ENCODE results near the gene COL1A2. TPM values are rescaled to one million over a fixed set of nuclear protein-coding genes. Genes with fewer than 3 reads are reported as not detected.
A peak's percentile ranks its signal among the peaks of the same experiment; 100 is the strongest.

Gene COL1A2
- total RNA-seq, 6 donors from 2014 or later, result 40.0 to 607 (median 204) TPM

GRCh38 chr7:94432281-94432670 is 37.6 kb downstream of the COL1A2 start:
- H3K4me1 ChIP-seq, result no peaks in the 10 kb centered on the region
- H3K36me3 ChIP-seq, result peaks cover 0 to 5% (median 0%) of the 10 kb centered on the region in 4 donors
- H3K9me3 ChIP-seq, result no peaks in the 10 kb centered on the region
- H3K4me3 ChIP-seq, result no peak overlapping the region
- no peak for ATAC-seq (ENCODE audit: low FRiP score in 2 of 2)
- no peaks in the 10 kb centered on the region for H3K27me3 ChIP-seq
- TF ChIP-seq POLR2AphosphoS5 (IDR thresholded peaks at IDR 0.05), result no peak
- TF ChIP-seq, protein P1, sequence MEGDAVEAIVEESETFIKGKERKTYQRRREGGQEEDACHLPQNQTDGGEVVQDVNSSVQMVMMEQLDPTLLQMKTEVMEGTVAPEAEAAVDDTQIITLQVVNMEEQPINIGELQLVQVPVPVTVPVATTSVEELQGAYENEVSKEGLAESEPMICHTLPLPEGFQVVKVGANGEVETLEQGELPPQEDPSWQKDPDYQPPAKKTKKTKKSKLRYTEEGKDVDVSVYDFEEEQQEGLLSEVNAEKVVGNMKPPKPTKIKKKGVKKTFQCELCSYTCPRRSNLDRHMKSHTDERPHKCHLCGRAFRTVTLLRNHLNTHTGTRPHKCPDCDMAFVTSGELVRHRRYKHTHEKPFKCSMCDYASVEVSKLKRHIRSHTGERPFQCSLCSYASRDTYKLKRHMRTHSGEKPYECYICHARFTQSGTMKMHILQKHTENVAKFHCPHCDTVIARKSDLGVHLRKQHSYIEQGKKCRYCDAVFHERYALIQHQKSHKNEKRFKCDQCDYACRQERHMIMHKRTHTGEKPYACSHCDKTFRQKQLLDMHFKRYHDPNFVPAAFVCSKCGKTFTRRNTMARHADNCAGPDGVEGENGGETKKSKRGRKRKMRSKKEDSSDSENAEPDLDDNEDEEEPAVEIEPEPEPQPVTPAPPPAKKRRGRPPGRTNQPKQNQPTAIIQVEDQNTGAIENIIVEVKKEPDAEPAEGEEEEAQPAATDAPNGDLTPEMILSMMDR (IDR thresholded peaks at IDR 0.05), result no peak
- TF ChIP-seq EP300 (IDR thresholded peaks at IDR 0.05), result no peak
- no peak for TF ChIP-seq POLR2A (IDR thresholded peaks at IDR 0.05)
- no peak overlapping the region for H3K27ac ChIP-seq
- DNase-seq, result no peak
- 84 to 85% methylated on average over 2 of the region's 2 CpGs for WGBS, 2 donors

DNA sequence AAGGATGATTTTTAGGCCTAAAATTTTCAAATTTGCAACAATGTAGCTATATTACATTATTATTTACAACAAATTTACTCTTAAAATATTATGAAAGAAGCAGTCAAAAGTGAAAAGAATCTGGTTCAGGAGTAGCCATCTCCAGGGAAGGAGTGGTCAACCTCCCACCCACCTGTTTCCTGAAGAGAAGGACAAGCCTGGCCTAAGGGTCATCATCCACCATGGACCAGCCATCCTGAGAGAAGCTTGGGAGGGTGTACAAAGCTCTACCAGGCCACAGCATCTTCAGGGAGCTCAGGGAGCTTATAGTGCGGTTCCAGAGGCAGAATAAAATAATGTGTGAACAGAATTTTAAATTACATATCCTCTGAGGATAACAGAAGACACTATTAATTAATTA is 38.1 kb downstream of the COL1A2 start:
- no peaks in the 10 kb centered on the region for H3K4me1 ChIP-seq
- H3K27me3 ChIP-seq, result no peaks in the 10 kb centered on the region
- WGBS, 2 donors, result 91% methylated on average over 1 of the region's 1 CpG
- H3K27ac ChIP-seq, result no peak overlapping the region
- TF ChIP-seq POLR2AphosphoS5 (IDR thresholded peaks at IDR 0.05) (no peak), POLR2A (IDR thresholded peaks at IDR 0.05) (no peak), EP300 (IDR thresholded peaks at IDR 0.05) (no peak)
- TF ChIP-seq, protein P1 (IDR thresholded peaks at IDR 0.05), result no peak
- H3K4me3 ChIP-seq, result no peak overlapping the region
- no peaks in the 10 kb centered on the region for H3K9me3 ChIP-seq
- no peak for DNase-seq
- peaks cover 0 to under 1% (median 0%) of the 10 kb centered on the region in 4 donors for H3K36me3 ChIP-seq
- no peak for ATAC-seq (ENCODE audit: low FRiP score in 2 of 2)

DNA sequence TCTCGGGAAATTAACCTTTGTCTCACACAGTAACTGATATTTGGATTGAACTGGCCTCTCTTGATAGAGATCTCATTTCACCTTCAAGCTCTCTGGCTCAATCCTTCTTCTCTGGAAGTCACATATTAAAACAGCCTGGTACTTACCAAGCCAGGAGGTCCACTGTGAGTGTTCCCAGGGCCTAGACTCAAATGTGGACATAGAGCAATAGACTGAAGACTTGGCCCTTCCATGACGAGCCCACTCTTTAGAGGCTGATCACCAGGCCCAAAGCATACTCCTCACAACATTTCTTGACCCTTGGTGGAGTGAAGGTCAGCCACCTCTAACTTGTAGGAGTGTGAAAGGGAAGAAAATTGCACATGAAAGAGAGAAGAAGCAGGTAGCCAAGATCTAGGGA is 38.5 kb downstream of the COL1A2 start:
- no peak overlapping the region for H3K4me3 ChIP-seq
- no peaks in the 10 kb centered on the region for H3K9me3 ChIP-seq
- H3K27me3 ChIP-seq, result no peaks in the 10 kb centered on the region
- TF ChIP-seq POLR2AphosphoS5 (IDR thresholded peaks at IDR 0.05) (no peak), EP300 (IDR thresholded peaks at IDR 0.05) (no peak), POLR2A (IDR thresholded peaks at IDR 0.05) (no peak)
- TF ChIP-seq, protein P1 (IDR thresholded peaks at IDR 0.05), result no peak
- ATAC-seq (ENCODE audit: low FRiP score in 2 of 2) (peak in 1 of 2 donors; percentile 5), DNase-seq (no peak)
- 75 to 89% methylated on average over 2 of the region's 2 CpGs for WGBS, 2 donors
- H3K4me1 ChIP-seq, result no peaks in the 10 kb centered on the region
- no peaks in the 10 kb centered on the region for H3K36me3 ChIP-seq
- H3K27ac ChIP-seq, result no peak overlapping the region

DNA sequence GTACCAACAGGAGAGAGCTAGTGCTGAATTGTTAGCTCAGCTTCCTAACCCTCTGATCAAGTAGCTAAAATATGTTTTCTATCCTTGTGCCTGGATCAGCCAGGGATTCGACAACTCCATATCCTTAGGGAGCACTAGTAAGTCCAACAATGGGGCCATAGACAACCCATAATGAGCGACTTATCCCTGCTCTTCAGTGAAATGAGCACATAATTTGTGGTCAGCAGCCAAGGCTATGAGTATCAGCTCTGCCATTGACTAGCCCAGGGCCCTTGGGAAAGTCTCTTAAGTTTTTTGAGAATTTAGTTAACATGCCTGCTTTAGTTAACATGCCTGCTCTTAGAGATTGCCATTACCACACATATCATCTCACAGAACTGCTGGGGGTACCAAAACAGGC is 39.3 kb downstream of the COL1A2 start:
- H3K27ac ChIP-seq, result no peak overlapping the region
- H3K36me3 ChIP-seq, result no peaks in the 10 kb centered on the region
- DNase-seq, result no peak
- H3K27me3 ChIP-seq, result no peaks in the 10 kb centered on the region
- no peaks in the 10 kb centered on the region for H3K4me1 ChIP-seq
- no peak overlapping the region for H3K4me3 ChIP-seq
- ATAC-seq (ENCODE audit: low FRiP score in 2 of 2), result peak in 1 of 2 donors; percentile 51
- no peaks in the 10 kb centered on the region for H3K9me3 ChIP-seq
- WGBS, 2 donors, result 75 to 94% methylated on average over 2 of the region's 2 CpGs
- TF ChIP-seq EP300 (IDR thresholded peaks at IDR 0.05), result no peak
- TF ChIP-seq, protein P1 (IDR thresholded peaks at IDR 0.05), result no peak
- TF ChIP-seq POLR2AphosphoS5 (IDR thresholded peaks at IDR 0.05), result no peak
- no peak for TF ChIP-seq POLR2A (IDR thresholded peaks at IDR 0.05)

DNA sequence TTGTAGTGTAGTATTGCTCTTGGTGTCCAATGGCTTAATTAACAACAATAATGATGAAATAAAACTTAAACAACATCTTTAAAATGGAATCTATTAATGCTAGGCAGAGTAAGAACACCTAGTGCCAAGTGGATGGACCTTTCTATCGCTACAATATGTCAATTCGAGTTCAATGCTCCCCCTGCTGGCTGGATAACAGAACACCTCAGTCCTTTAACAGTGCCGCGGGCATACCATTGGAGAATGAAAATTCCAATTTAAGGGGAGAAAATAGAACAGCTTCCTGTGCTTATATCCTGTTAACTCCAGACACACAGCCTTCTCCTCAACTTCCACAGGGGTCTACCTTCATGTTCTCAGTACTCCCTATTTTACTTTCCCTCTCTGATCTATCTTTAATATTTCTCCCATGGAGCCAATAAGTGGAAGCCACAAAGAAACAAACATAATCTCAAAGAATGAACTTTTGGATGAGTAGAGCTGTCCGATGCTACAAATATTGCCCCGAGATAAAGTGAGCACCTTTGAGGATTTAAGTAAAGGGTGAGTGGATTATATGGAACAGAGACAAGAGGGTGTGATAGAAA is 41.4 kb downstream of the COL1A2 start:
- DNase-seq (peak in 1 of 2 donors; percentile 54), ATAC-seq (ENCODE audit: low FRiP score in 2 of 2) (peak; percentile 84)
- H3K4me3 ChIP-seq, result no peak overlapping the region
- no peaks in the 10 kb centered on the region for H3K27me3 ChIP-seq
- WGBS, 2 donors, result 19 to 27% methylated on average over 6 of the region's 6 CpGs
- H3K9me3 ChIP-seq, result no peaks in the 10 kb centered on the region
- no peak overlapping the region for H3K27ac ChIP-seq
- TF ChIP-seq POLR2AphosphoS5 (IDR thresholded peaks at IDR 0.05), result no peak
- TF ChIP-seq, protein P1 (IDR thresholded peaks at IDR 0.05), result peak; percentile 52 to 73 (median 68)
- H3K4me1 ChIP-seq, result peaks cover 0 to 6% (median 0%) of the 10 kb centered on the region in 4 donors
- H3K36me3 ChIP-seq, result no peaks in the 10 kb centered on the region
